ENCODE data around the gene ASAP2.

The ASAP2 gene

GRCh38 chr2:9398881-9399780, 192.5 kb downstream of the ASAP2 start:
- H3K4me3 ChIP-seq (ENCODE audit: low read depth, low read length) = no peak overlapping the region
- no peak for TF ChIP-seq CTCF (IDR thresholded peaks at IDR 0.05; ENCODE audit: borderline replicate concordance, insufficient read depth, low read depth, low read length)

- H3K4me3 ChIP-seq (ENCODE audit: low read depth, low read length) = no peak overlapping the region
- no peak for TF ChIP-seq CTCF (IDR thresholded peaks at IDR 0.05; ENCODE audit: borderline replicate concordance, insufficient read depth, low read depth, low read length)
Measured at GRCh38 chr2:9400268-9401058, 193.9 kb downstream of the ASAP2 start.

- TF ChIP-seq CTCF (IDR thresholded peaks at IDR 0.05; ENCODE audit: borderline replicate concordance, insufficient read depth, low read depth, low read length) = no peak
Measured at GRCh38 chr2:9401059-9401547, 194.5 kb downstream of the ASAP2 start.

GRCh38 chr2:9401646-9402371, 195.2 kb downstream of the ASAP2 start:
- TF ChIP-seq CTCF (IDR thresholded peaks at IDR 0.05; ENCODE audit: borderline replicate concordance, insufficient read depth, low read depth, low read length) = no peak
- no peak overlapping the region for H3K4me3 ChIP-seq (ENCODE audit: low read depth, low read length)

More at GRCh38 chr2:9401059-9401547, 194.5 kb downstream of the ASAP2 start:
- H3K4me3 ChIP-seq (ENCODE audit: low read depth, low read length) = no peak overlapping the region

GRCh38 chr2:9403924-9404323, 197.3 kb downstream of the ASAP2 start:
- TF ChIP-seq CTCF (IDR thresholded peaks at IDR 0.05; ENCODE audit: borderline replicate concordance, insufficient read depth, low read depth, low read length) = no peak
- no peak overlapping the region for H3K4me3 ChIP-seq (ENCODE audit: low read depth, low read length)

- H3K4me3 ChIP-seq (ENCODE audit: low read depth, low read length) = no peak overlapping the region
- no peak for TF ChIP-seq CTCF (IDR thresholded peaks at IDR 0.05; ENCODE audit: borderline replicate concordance, insufficient read depth, low read depth, low read length)
Measured at GRCh38 chr2:9404451-9404850, 197.8 kb downstream of the ASAP2 start.

All from GM12875 (cell line).